RCC 7860 (cell line): ENCODE measurements around the gene NOS3.

ENCODE experiments used
- DNase-seq: peaks from one replicate; pipeline ENCODE4 v3.0.0-alpha.2; 2015; ENCODE audit warnings: low spot score
- FAIRE-seq: peaks from 2 replicates; lab custom pipeline; 2012; peaks lifted over from hg19 to GRCh38; lab: Jason Lieb, UNC

NOS3 gene

GRCh38 chr7:151053096-151053495 is 62.3 kb downstream of the NOS3 start:
- DNase-seq (no peak), FAIRE-seq (no peak)

- FAIRE-seq = no peak
- DNase-seq = no peak
Measured at GRCh38 chr7:151053751-151054150, 62.9 kb downstream of the NOS3 start.

- no peak for DNase-seq
- FAIRE-seq = no peak
Measured at GRCh38 chr7:151056283-151056665, 65.5 kb downstream of the NOS3 start.

- FAIRE-seq (no peak), DNase-seq (no peak)
Measured at GRCh38 chr7:151056666-151057505, 66.1 kb downstream of the NOS3 start.

GRCh38 chr7:151057506-151057988 is 66.7 kb downstream of the NOS3 start, which contains the start of gene CDK5:
Gene CDK5 (minus strand): TSS chr7:151057897. CDS start chr7:151057848, 49 bp downstream.
- FAIRE-seq (no peak), DNase-seq (no peak)

DNA sequence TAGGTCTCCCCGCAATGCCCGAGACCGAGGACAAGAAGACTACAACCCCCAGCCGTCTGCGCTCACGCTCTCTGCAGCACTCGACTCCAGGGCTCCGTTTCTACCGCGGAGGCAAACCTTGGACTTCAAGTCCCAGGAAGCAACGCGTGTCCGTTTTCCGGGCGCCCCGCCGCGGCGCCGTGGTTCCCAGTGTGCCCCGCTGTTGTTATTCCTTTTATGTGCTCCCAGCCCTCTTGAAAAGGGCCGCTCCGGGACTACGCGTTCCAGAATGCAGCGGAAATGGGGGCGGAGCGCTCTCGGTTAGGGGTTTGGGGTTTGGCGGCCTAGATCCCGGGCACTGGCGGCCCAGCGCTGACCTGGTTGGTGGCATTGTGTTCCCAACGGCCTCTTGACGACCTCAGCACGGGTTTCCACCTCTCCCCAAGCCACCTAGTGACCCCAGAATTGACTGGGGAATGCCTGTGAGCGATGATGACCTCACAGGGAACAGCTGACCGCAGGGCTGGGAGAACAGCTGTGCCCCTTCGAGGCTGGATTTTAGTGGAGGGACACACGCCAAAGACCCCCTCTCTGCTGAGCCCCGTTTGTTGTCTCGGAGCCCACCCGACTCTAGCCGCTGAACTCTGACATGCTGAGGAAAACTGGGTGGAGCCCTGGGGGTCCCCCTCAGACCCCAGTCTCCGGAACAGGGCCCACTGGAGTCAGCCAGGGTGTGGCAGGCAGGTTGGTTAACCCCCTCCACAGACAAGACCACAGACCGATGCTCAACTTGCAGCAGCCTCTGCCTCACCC is 67.4 kb downstream of the NOS3 start:
- FAIRE-seq (peak; percentile 93), DNase-seq (peak; percentile 99)

DNA sequence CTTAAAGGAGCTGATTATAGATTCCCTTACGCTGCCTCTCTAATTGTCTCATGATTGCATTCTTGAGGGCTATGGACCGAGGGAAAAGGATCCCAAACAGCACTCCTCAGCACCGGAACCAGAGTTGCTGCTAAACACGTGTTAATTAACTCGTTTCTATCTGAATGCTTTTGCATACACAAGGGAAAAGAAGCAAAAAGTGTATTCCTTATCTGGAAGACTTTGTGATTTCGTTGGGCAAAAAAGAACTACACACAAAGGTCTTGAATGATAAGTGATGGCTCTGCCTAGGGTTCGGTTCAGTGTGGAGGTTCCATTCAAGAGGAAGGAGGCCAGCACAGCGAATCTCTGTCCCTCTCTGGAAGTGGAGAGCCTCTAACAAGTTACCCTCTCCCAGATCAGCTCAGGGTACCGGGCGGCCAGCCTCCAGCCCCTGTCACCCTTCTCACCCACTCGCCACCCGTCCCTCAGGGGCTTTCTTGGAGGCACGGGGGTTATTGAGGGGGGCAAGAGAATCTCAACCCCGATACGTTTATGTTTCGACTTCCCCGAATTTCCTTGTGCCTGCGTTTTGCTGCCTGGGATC is 68.1 kb downstream of the NOS3 start:
- DNase-seq (peak; percentile 5), FAIRE-seq (no peak)

DNA sequence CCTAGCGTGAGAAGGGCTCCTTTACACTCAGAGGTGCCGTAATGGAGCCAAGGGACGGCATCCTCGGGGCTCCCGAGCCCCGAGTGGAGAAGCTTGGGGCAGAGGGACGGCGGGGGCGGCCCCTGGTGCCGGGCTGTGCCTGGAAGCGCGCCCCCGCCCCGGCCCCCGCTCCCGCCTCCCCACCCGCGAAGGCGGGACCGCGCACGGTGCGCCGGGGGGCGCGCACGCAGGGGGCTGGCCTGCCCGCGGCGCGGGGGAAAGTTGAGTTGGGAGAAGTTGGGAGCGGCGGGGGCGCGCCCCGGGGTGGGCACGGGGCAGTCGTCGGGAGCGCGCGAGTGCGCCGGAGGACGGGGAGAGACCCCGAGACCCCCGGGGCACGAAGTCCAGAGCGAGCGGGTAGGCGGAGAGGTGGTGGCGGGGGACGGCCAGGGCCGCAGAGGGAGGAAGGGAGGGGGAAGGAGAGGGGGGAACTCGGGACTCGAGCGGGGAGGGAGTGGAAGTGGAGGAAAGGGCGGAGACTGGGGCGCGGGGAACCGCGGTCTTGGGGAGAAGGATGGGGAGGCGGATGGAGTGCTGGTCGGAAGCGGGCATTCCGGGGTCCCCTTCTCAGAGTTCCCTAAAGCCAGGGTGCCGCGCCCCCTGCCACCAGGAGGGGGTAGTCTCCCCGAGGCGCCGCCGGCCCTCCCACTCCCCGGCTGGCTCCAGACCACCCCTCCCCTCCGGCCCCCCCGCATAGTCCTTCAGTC is 68.7 kb downstream of the NOS3 start, which contains the start of gene SLC4A2:
Gene SLC4A2 (plus strand): TSS at position 223 of the 746 bp plus-strand sequence. CDS start 2,399 bp downstream, outside the sequence.
- FAIRE-seq (no peak), DNase-seq (peak; percentile 46)

GRCh38 chr7:151060113-151060415 is 69.2 kb downstream of the NOS3 start:
- DNase-seq (no peak), FAIRE-seq (no peak)

DNA sequence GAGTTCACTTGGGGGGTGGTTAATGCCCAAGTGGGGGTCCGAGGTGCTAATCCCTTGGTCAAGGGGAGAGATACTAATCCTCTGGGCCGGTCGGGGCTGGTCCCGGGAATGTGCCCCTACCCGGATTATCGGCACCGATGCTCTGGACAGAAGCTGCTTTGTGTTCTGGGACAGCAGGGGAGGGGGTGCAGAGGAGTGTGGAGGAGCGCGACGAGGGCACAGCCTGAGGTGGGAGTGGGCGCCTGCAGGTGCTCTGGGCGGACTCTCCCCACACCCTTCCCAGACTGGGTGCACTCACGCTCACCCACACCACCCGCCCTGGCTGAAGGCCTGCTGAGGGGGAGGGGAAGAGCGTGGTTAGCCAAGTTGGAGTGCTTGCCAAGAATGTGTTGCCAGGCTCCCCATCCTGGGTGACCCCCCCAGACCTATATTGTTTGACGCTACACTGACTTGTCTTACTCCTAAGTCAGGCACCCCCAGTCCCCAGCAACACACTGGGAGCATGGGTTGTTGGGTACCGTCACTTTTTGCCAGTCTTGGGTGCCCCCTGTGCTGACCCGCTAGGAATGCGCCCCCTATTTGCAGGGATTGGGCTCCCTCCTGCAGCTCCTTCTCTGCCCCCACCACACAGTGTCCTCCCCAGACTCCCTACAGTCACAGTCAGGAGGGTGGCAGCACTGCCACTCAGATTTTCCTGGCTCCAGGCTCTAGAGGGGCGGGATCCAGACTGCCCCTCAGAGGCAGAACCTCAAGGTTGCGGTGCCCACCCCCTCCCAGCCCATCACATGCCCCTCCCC is 69.8 kb downstream of the NOS3 start:
- DNase-seq (peak; percentile 91), FAIRE-seq (peak; percentile 64)

- no peak for DNase-seq
- no peak for FAIRE-seq
Measured at GRCh38 chr7:151061213-151062110, 70.6 kb downstream of the NOS3 start.

DNA sequence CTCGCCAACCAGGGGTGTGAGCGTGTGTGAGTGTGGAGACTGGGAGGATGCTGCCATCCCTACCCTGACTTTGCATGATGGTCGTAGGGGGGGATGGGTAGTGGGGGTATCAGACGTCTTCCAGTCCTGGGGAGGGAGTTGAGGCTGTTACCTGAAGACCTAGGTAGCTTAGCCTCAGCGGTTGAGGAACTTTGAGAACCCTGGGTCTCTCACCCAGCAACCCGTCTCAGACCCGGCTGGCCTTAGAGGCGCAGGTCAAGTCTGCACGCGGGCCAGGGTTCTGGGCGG is 71.2 kb downstream of the NOS3 start:
- DNase-seq = no peak
- no peak for FAIRE-seq

- DNase-seq = peak; percentile 96
- FAIRE-seq = peak; percentile 64
Measured at GRCh38 chr7:151062399-151063211, 71.8 kb downstream of the NOS3 start.

GRCh38 chr7:151063212-151063561 is 72.4 kb downstream of the NOS3 start:
- FAIRE-seq = no peak
- peak; percentile 44 for DNase-seq
